SU-DHL-6 (cell line): ENCODE measurements around the gene OR2T8.

Experiments used
- H2AFZ ChIP-seq: fragments of 200-600 bp; sonication (generic); 2 replicates; pipeline ENCODE4 v1.6.1; 2014; ENCODE audit warnings: low read depth, mild to moderate bottlenecking, moderate library complexity, mixed read lengths, antibody characterized with exemption, low read length; ENCODE audit not compliant: severe bottlenecking
- H3F3A ChIP-seq: fragments of 200-600 bp; shearing (Covaris generic); 2 replicates; pipeline ENCODE4 v1.6.0; 2016; ENCODE audit warnings: antibody characterized with exemption, mild to moderate bottlenecking; ENCODE audit not compliant: insufficient read depth
- H3K27ac ChIP-seq: fragments of 200-600 bp; sonication (generic); 2 replicates; pipeline ENCODE4 v1.5.1; 2016; ENCODE audit warnings: low read depth, mild to moderate bottlenecking, low read length, moderate library complexity, mixed read lengths
- H3K27me3 ChIP-seq: fragments of 200-600 bp; sonication (generic), shearing (Covaris generic); 2 replicates; pipeline ENCODE4 v1.6.0; 2014; ENCODE audit warnings: mild to moderate bottlenecking, low read length
- H3K36me3 ChIP-seq: fragments of 200-600 bp; sonication (generic); 2 replicates; pipeline ENCODE4 v1.6.1; 2014; ENCODE audit warnings: mild to moderate bottlenecking, low read length, mixed read lengths
- H3K4me2 ChIP-seq: fragments of 300-600, 200-600 bp; shearing (Covaris generic), sonication (generic); 2 replicates; pipeline ENCODE4 v1.6.0; 2014; ENCODE audit warnings: low read length, low read depth, mild to moderate bottlenecking; ENCODE audit not compliant: poor library complexity, severe bottlenecking
- H3K4me3 ChIP-seq: fragments of 200-600 bp; sonication (generic); 2 replicates; pipeline ENCODE4 v1.5.1; 2014; ENCODE audit warnings: antibody characterized with exemption, low read length, mild to moderate bottlenecking, mixed read lengths; ENCODE audit not compliant: insufficient read depth, poor library complexity, severe bottlenecking
- H3K79me2 ChIP-seq: fragments of 200-600 bp; sonication (generic); 2 replicates; pipeline ENCODE4 v1.6.1; 2014; ENCODE audit warnings: mild to moderate bottlenecking, low read length, moderate library complexity; ENCODE audit not compliant: insufficient read depth
- H3K9ac ChIP-seq: fragments of 200-600 bp; sonication (generic); 2 replicates; pipeline ENCODE4 v1.7.0; 2014; ENCODE audit warnings: mild to moderate bottlenecking, low read length
- H3K9me2 ChIP-seq: fragments of 200-600 bp; sonication (generic); replicated peaks from 2 replicates; pipeline ENCODE4 v1.6.1; 2014; ENCODE audit warnings: low read length; ENCODE audit not compliant: insufficient read depth
- H3K9me3 ChIP-seq: fragments of 200-600 bp; sonication (generic); 2 replicates; pipeline ENCODE4 v1.6.1; 2014; ENCODE audit warnings: low read length, mixed read lengths; ENCODE audit not compliant: insufficient read depth
- H4K20me1 ChIP-seq: fragments of 200-600 bp; sonication (generic); 2 replicates; pipeline ENCODE4 v1.6.1; 2014; ENCODE audit warnings: low read depth, mild to moderate bottlenecking, antibody characterized with exemption, low read length, moderate library complexity, mixed read lengths
- EZH2phosphoT487 ChIP-seq: fragments of 200-600 bp; sonication (generic), shearing (Covaris generic); conservative IDR thresholded peaks from 2 replicates; pipeline ENCODE4 v1.6.1; 2018; ENCODE audit warnings: mild to moderate bottlenecking, antibody characterized with exemption, low read length, moderate library complexity, mixed read lengths
- TF ChIP-seq, protein P1 (sequence below): fragments of 200-600 bp; sonication (generic); IDR thresholded peaks from one replicate; pipeline ENCODE4 v1.5.1; 2017; ENCODE audit warnings: antibody characterized with exemption, mild to moderate bottlenecking, low read length, moderate library complexity; ENCODE audit not compliant: insufficient read depth, poor library complexity, severe bottlenecking

Gene OR2T8

DNA sequence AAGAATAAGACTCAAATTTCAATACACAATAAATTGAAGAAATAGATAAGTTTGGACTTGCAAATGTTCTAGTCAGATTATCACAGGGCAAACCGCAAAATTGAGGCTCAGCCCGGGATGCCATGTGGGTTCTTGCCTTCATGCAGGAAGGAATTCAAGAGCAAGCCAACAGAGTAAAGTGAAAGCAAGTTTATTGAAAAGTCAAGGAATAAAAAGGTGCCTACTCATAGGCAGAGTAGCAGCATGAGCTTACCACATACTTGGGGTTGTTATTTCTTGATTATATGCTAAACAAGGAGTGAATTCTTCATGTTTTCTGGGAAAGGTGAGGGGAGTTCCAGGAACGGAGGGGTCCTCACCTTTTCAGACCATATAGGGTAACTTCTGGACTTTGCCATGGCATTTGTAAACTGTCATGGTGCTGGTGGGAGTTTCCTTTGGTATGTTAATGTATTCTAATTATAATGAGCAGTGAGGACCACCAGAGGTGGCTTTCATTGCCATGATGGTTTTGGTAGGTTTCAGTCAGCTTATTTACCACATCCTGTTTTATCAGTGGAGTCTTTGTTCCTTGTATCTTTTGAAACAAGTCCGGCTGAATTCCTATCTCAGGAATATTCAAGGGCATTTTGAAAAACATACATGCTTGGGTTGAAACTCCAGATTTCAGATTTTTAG lies 43.0 kb downstream of the OR2T8 start:
- H2AFZ ChIP-seq = no peak overlapping the region
- no peaks in the 10 kb centered on the region for H4K20me1 ChIP-seq
- no peaks in the 10 kb centered on the region for H3F3A ChIP-seq
- no peaks in the 10 kb centered on the region for H3K79me2 ChIP-seq
- H3K9me3 ChIP-seq = no peaks in the 10 kb centered on the region
- no peaks in the 10 kb centered on the region for H3K9me2 ChIP-seq
- H3K9ac ChIP-seq = no peak overlapping the region
- H3K27ac ChIP-seq = no peak overlapping the region
- H3K4me2 ChIP-seq = no peak overlapping the region
- TF ChIP-seq EZH2phosphoT487 = no peak
- TF ChIP-seq, protein P1, sequence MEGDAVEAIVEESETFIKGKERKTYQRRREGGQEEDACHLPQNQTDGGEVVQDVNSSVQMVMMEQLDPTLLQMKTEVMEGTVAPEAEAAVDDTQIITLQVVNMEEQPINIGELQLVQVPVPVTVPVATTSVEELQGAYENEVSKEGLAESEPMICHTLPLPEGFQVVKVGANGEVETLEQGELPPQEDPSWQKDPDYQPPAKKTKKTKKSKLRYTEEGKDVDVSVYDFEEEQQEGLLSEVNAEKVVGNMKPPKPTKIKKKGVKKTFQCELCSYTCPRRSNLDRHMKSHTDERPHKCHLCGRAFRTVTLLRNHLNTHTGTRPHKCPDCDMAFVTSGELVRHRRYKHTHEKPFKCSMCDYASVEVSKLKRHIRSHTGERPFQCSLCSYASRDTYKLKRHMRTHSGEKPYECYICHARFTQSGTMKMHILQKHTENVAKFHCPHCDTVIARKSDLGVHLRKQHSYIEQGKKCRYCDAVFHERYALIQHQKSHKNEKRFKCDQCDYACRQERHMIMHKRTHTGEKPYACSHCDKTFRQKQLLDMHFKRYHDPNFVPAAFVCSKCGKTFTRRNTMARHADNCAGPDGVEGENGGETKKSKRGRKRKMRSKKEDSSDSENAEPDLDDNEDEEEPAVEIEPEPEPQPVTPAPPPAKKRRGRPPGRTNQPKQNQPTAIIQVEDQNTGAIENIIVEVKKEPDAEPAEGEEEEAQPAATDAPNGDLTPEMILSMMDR = no peak
- H3K36me3 ChIP-seq = no peaks in the 10 kb centered on the region
- no peaks in the 10 kb centered on the region for H3K27me3 ChIP-seq
- no peak overlapping the region for H3K4me3 ChIP-seq

DNA sequence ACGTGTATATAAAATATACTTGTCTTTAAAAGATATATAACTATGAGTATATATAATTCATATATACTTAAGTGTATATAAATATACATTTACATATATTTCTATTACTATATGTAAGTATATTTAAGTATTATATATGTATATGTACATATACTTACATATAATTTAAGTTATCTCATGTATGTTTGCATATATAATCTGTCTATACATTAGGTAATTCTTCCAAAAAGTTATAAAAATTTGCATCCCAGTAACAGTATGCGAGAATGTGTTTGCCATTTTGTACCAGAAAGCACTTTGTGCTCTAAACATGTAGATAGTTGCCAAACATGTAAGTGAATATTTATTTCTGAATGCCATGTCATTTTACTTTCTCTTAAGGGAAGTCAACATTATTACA lies 44.9 kb downstream of the OR2T8 start, which contains the start of gene OR2AK2:
OR2AK2 (plus strand) TSS at position 301 of the 400 bp plus-strand sequence. CDS start 144 bp downstream, outside the sequence.
- Histone ChIP-seq H3K4me2 (no peak within 1 kb of the TSS), H3F3A (no peaks in the 10 kb centered on the region), H3K4me3 (no peak within 1 kb of the TSS), H3K9me2 (no peaks in the 10 kb centered on the region), H3K27me3 (no peaks in the 10 kb centered on the region), H3K27ac (no peak within 1 kb of the TSS), H2AFZ (no peak within 1 kb of the TSS), H3K79me2 (no peaks in the 10 kb centered on the region), H3K9me3 (no peaks in the 10 kb centered on the region), H3K9ac (no peak within 1 kb of the TSS), H3K36me3 (no peaks in the 10 kb centered on the region), H4K20me1 (no peaks in the 10 kb centered on the region)
- TF ChIP-seq, protein P1 = no peak
- TF ChIP-seq EZH2phosphoT487 = no peak

DNA sequence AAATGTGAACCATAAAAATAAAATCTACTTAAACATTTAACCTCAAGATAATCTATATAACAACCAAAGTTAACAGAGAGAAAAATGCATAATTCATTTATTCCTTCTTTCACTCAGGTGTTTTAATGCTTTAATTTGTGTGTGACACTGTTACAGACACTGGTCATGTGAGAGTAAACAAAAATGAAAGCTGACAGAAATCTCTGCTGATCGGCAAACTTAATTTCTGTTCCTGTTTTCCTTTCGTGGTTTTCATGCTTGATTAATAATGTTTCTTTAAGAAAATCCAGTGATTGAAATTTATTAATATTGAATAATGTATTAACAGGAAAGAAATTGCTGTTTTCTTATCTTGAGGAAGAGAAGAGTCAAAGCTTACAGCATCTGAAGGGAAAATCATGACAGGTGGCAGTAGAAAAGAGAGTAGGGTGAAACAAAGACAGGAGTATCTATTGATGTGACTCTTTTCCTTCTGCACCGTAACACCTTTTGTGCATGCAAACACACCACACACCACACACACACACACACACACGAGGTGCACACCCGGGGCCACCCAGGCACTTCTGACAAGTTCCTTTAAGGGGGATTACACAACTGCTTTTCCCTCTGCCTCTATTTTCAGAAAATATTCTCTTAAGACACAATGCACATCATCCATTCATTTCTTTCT lies 46.6 kb downstream of the OR2T8 start:
- H3K9me2 ChIP-seq = no peaks in the 10 kb centered on the region
- no peak overlapping the region for H2AFZ ChIP-seq
- no peaks in the 10 kb centered on the region for H3K27me3 ChIP-seq
- H3K4me2 ChIP-seq = no peak overlapping the region
- TF ChIP-seq EZH2phosphoT487 = no peak
- TF ChIP-seq, protein P1 = no peak
- no peaks in the 10 kb centered on the region for H3K36me3 ChIP-seq
- no peaks in the 10 kb centered on the region for H3F3A ChIP-seq
- no peak overlapping the region for H3K4me3 ChIP-seq
- no peaks in the 10 kb centered on the region for H3K9me3 ChIP-seq
- no peaks in the 10 kb centered on the region for H4K20me1 ChIP-seq
- H3K27ac ChIP-seq = no peak overlapping the region
- no peak overlapping the region for H3K9ac ChIP-seq
- no peaks in the 10 kb centered on the region for H3K79me2 ChIP-seq
